Colonic mucosa (tissue), 4 donors: ENCODE results near the gene CYB5D1. TPM values are rescaled to one million over a fixed set of nuclear protein-coding genes. Genes with fewer than 3 reads are reported as not detected.

Experiments used
- DNase-seq: peaks from one replicate; pipeline ENCODE4 v3.0.0-alpha.2; 2020
- H3K27ac ChIP-seq: fragments of 200-600 bp; one replicate; pipeline ENCODE4 v1.8.0; 2021
- H3K27me3 ChIP-seq: fragments of 200-600 bp; one replicate; pipeline ENCODE4 v1.8.0; 2021
- H3K36me3 ChIP-seq: fragments of 200-600 bp; one replicate; pipeline ENCODE4 v1.8.0; 2021
- H3K4me1 ChIP-seq: fragments of 200-600 bp; one replicate; pipeline ENCODE4 v1.8.0; 2021; ENCODE audit warnings: mild to moderate bottlenecking
- H3K4me3 ChIP-seq: fragments of 200-600 bp; one replicate; pipeline ENCODE4 v1.8.0; 2021
- H3K9ac ChIP-seq, 2 donors: one replicate each; pipeline ENCODE4 v1.7.0; 2013; ENCODE audit warnings: control low read depth in 2 of 2, low read depth in 2 of 2, low read length in 2 of 2
- H3K9me3 ChIP-seq: fragments of 200-600 bp; one replicate; pipeline ENCODE4 v1.8.0; 2021
- CTCF ChIP-seq: fragments of 200-600 bp; IDR thresholded peaks from one replicate; pipeline ENCODE4 v1.8.0; 2022; ENCODE audit warnings: antibody characterized with exemption, mild to moderate bottlenecking
- intact Hi-C: fragments of 100-400 bp; cut with DNase I; formaldehyde crosslinking; loops from one replicate; pipeline ENCODE4 v1.14.1; 2022
- total RNA-seq, 2 donors: library from RNA; stranded (reverse); fragmentation: NEBNext Ultra II Directional in 1 of 2; extraction: Animal tissue kit (Norgen Biotek cat#: 25700) in 1 of 2; gene quantifications; one replicate each; pipeline ENCODE4 v1.2.1, GENCODE V29; 2021
- donor health status: healthy.
- donor health status: DM: no; HTN: no; CAD: no.
- donor health status: DM: no; HTN: no; CAD: no.

CYB5D1 gene
- total RNA-seq, 2 donors from 2014 or later: 9.4 to 18.2 TPM

GRCh38 chr17:7897773-7898172 lies 40.0 kb downstream of the CYB5D1 start:
- H3K9me3 ChIP-seq: no peaks in the 10 kb centered on the region
- no peak for DNase-seq
- H3K9ac ChIP-seq: no peak overlapping the region
- no peaks in the 10 kb centered on the region for H3K27me3 ChIP-seq
- H3K4me3 ChIP-seq: no peak overlapping the region
- H3K36me3 ChIP-seq: peaks cover 20% of the 10 kb centered on the region
- no peak overlapping the region for H3K27ac ChIP-seq
- no peaks in the 10 kb centered on the region for H3K4me1 ChIP-seq
- TF ChIP-seq CTCF: peak; percentile 42
- intact Hi-C loops: no loop called here

- intact Hi-C loops: loop anchor here (10.0 kb wide), 1 partner anchor 159 kb away; no protein-coding TSS in a partner anchor
- peaks cover 34% of the 10 kb centered on the region for H3K36me3 ChIP-seq
These were observed 45.6 kb downstream of the CYB5D1 start for GRCh38 chr17:7903154-7904103.

GRCh38 chr17:7909089-7909488 lies 51.3 kb downstream of the CYB5D1 start:
- Histone ChIP-seq H3K9ac (no peak overlapping the region), H3K4me3 (no peak overlapping the region), H3K4me1 (no peaks in the 10 kb centered on the region), H3K27me3 (no peaks in the 10 kb centered on the region), H3K27ac (no peak overlapping the region), H3K9me3 (no peaks in the 10 kb centered on the region), H3K36me3 (peaks cover 14% of the 10 kb centered on the region)
- intact Hi-C loops: loop anchor here (10.0 kb wide), 1 partner anchor 164 kb away; no protein-coding TSS in a partner anchor
- DNase-seq: no peak
- no peak for TF ChIP-seq CTCF

More at GRCh38 chr17:7903154-7904103, 45.6 kb downstream of the CYB5D1 start:
- no peak overlapping the region for H3K9ac ChIP-seq
- TF ChIP-seq CTCF: no peak
- H3K9me3 ChIP-seq: no peaks in the 10 kb centered on the region
- no peak for DNase-seq
- H3K27me3 ChIP-seq: no peaks in the 10 kb centered on the region
- no peaks in the 10 kb centered on the region for H3K4me1 ChIP-seq
- H3K4me3 ChIP-seq: no peak overlapping the region
- H3K27ac ChIP-seq: no peak overlapping the region

GRCh38 chr17:7910281-7910680 lies 52.5 kb downstream of the CYB5D1 start:
- no peak for DNase-seq
- TF ChIP-seq CTCF: no peak
- Histone ChIP-seq H3K4me3 (no peak overlapping the region), H3K27ac (no peak overlapping the region), H3K36me3 (peaks cover 14% of the 10 kb centered on the region), H3K9me3 (no peaks in the 10 kb centered on the region), H3K4me1 (peaks cover 9% of the 10 kb centered on the region), H3K27me3 (no peaks in the 10 kb centered on the region), H3K9ac (no peak overlapping the region)
- intact Hi-C loops: loop anchor here (5.0 kb wide), 1 partner anchor 132 kb away; no protein-coding TSS in a partner anchor

GRCh38 chr17:7910711-7911110 lies 52.9 kb downstream of the CYB5D1 start:
- Histone ChIP-seq H3K9me3 (no peaks in the 10 kb centered on the region), H3K36me3 (peaks cover 11% of the 10 kb centered on the region), H3K27ac (no peak overlapping the region), H3K4me1 (peaks cover 9% of the 10 kb centered on the region), H3K4me3 (no peak overlapping the region), H3K27me3 (no peaks in the 10 kb centered on the region), H3K9ac (no peak overlapping the region)
- intact Hi-C loops: loop anchor here (5.0 kb wide), 1 partner anchor 132 kb away; no protein-coding TSS in a partner anchor
- DNase-seq: no peak
- TF ChIP-seq CTCF: no peak
